HG03066 (cell line): ENCODE measurements around the gene PRSS48.
"Not testable (repeated sequence)": the region's sequence is repeated elsewhere in the genome, so short reads cannot be mapped to it uniquely, and the experiment has no call there.

ENCODE experiments used
- ATAC-seq: cut with Tn5 transposase; IDR thresholded peaks from one replicate; pipeline ENCODE4 v1.9.1; 2021; ENCODE audit warnings: low read depth; ENCODE audit not compliant: unreplicated experiment

The PRSS48 gene

GRCh38 chr4:151276787-151277562, at the start of gene PRSS48:
Gene PRSS48, plus strand, starts transcription at chr4:151277161. Its CDS starts 12 bp downstream, at chr4:151277173.
- no peak for ATAC-seq

- no peak for ATAC-seq
Observed at GRCh38 chr4:151227172-151227571, 49.8 kb upstream of the PRSS48 start.

- no peak for ATAC-seq
Observed at GRCh38 chr4:151227731-151228130, 49.2 kb upstream of the PRSS48 start.

GRCh38 chr4:151228189-151229119, 48.5 kb upstream of the PRSS48 start:
- no peak for ATAC-seq

- ATAC-seq, result no peak
Observed at GRCh38 chr4:151231915-151232595, 44.9 kb upstream of the PRSS48 start.

DNA sequence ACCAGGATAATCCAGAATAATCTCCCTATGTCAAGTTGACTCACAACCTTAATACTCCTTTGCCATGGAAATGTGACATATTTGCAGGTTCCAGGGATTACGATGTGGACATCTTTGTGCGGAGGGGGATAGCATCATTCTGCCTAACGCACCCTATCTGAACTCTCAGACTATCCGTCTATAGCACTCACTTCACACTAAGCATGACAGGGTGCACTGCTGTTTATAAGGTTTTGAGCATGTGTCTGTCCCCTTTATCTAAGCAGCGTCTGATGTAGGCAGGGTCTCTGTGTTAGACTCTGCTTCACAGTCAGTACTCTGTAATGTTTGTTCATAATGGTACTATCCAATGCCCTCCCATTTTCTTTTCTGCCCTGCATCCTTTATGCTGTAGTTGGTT, 43.4 kb upstream of the PRSS48 start:
- no peak for ATAC-seq

DNA sequence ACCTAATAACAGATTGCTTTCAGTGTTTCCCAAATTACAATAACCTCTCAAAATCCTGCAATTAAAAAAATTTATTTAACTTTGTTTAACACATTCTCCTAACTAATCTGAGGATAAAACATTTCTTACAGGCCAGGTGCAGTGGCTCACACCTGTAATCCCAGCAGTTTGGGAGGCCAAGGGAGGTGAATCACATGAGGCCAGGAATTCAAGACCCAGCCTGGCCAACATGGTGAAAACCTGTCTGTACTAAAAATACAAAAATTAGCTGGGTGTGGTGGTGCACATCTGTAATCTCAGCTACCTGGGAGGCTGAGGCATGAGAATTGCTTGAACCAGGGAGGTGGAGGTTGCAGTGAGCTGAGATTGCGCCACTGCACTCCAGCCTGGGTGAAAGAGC, 41.6 kb upstream of the PRSS48 start:
- not testable (repeated sequence) for ATAC-seq

DNA sequence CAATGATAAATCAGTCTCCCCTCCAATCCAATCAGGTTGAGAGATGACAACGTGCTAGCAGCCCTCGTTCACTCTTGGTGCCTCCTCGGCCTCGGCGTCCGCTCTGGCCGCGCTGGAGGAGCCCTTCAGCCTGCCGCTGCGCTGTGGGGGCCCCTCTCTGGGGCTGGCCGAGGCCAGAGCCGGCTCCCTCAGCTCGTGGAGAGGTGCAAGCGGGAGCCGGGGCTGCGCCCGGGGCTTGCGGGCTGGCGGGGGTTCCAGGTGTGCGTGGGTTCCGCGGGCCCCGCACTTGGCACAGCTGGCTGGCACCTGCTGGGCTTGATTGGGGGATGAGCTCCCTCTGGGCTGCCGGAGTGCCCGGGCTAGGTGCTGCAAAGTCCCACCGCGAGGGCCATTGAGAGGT, 40.9 kb upstream of the PRSS48 start:
- no peak for ATAC-seq

DNA sequence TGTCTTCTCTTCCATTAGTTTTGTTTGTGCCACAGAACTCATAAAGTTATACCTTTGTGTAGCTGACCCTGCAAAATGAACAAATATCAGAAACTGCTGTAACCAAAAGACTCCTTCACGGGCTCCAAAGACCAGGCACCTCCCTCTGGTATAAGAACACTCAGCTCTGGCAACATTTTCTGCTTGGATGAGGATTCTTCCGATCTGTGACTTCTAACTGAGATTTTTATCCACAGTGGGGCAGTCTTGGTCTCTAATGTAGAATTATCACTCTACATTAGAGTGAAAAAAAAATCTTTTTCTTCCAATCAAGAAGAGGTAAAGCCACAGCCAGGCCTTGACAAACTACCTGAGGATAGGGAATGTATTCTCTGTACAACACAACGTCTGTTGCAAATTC, 38.5 kb upstream of the PRSS48 start:
- ATAC-seq, result no peak

DNA sequence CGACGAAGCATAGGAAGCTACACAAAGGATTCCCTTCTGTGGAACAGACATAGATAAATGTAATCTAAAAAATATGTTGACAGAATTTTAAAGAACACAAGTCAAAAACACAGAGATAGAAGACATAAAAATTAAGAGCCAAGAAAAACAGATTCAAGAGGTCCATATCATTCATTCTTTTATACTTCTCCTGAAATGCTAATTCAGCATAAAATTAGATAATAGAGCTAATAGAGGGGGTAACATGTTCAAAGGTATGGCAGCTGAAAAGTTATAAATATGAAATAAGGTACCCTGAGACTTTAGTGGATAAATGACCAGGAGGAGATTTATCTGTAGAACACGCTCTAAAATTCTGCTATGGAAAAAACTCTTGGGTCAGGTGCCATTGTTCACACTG, 37.4 kb upstream of the PRSS48 start:
- ATAC-seq, result no peak

GRCh38 chr4:151242305-151242704, 34.7 kb upstream of the PRSS48 start:
- no peak for ATAC-seq

- ATAC-seq, result no peak
Observed at GRCh38 chr4:151246742-151247141, 30.2 kb upstream of the PRSS48 start.

- ATAC-seq, result no peak
Observed at GRCh38 chr4:151247395-151247794, 29.6 kb upstream of the PRSS48 start.

- ATAC-seq, result no peak
Observed at GRCh38 chr4:151248519-151248918, 28.4 kb upstream of the PRSS48 start.

DNA sequence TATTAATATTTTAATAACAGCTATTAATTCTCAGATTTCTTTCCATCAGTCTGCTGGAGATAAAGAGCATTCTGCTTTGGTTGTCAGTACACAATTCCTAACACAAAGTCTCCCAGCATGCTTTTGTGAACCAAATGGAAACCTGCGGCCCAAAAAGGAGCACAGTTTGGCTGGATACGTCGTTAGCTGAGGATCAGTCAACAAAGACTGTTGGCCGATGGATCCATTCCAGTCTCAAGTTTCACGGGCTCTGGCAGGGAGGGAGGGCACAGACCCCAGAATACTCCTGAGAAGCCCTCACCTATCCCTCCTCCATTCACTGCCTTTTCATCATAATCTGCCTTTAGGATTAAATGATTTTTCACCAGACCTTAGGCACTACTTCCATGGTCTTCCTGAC, 26.3 kb upstream of the PRSS48 start:
- no peak for ATAC-seq

- no peak for ATAC-seq
Observed at GRCh38 chr4:151251603-151252304, 25.2 kb upstream of the PRSS48 start.

GRCh38 chr4:151255226-151255625, 21.7 kb upstream of the PRSS48 start:
- ATAC-seq, result not testable (repeated sequence)

DNA sequence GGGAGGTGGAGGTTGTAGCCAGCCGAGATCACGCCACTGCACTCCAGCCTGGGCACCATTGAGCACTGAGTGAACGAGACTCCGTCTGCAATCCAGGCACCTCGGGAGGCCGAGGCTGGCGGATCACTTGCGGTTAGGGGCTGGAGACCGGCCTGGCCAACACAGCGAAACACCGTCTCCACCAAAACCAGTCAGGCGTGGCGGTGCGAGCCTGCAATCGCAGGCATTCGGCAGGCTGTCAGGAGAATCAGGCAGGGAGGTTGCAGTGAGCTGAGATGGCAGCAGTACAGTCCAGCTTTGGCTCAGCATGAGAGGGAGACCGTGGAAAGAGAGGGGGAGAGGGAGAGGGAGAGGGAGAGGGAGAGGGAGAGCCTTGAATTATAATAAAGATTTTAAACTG, 21.3 kb upstream of the PRSS48 start:
- not testable (repeated sequence) for ATAC-seq

GRCh38 chr4:151256134-151256533, 20.8 kb upstream of the PRSS48 start:
- ATAC-seq, result no peak

- no peak for ATAC-seq
Observed at GRCh38 chr4:151257704-151258103, 19.3 kb upstream of the PRSS48 start.
